GM19395 (cell line): ENCODE results near the gene MAD1L1.

Experiments used
- ATAC-seq: cut with Tn5 transposase; IDR thresholded peaks from one replicate; pipeline ENCODE4 v1.9.1; 2021; ENCODE audit warnings: mild to moderate bottlenecking, moderate library complexity; ENCODE audit not compliant: unreplicated experiment

Gene MAD1L1

GRCh38 chr7:2201686-2202360 lies 30.9 kb downstream of the MAD1L1 start:
- ATAC-seq: no peak

- ATAC-seq: no peak
Observed at GRCh38 chr7:2201128-2201527, 31.6 kb downstream of the MAD1L1 start.

- ATAC-seq: no peak
Observed at GRCh38 chr7:2200584-2200980, 32.2 kb downstream of the MAD1L1 start.

DNA sequence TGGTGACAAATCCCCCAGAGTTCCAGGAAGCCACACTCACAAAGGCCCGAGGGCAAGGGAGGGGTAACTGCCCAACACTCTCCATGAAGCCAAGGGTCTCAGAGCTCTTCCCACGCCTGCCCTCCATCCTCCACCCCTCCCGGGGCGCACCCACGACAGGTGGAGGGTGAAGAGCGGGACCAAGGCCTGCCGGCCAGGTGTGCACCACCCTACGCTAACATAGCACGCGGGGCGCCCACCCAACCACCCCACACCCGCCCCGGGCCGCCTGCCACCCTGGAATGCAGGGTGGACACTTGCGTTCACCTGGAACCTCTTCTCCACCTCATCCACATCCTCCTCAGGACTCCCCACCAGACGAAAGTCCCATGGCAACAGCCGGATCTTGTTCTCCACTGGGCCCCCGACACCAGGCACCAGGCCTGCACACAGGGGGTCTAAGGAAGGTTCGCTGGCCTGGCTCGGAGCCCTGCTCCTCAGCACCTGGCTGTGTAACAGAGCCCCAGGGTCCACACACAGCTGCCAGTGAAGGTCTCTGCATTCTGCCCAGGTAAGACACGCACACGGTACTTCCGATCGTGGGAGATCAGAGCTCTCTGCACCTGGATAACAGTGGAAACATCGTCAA lies 32.7 kb downstream of the MAD1L1 start:
- no peak for ATAC-seq

DNA sequence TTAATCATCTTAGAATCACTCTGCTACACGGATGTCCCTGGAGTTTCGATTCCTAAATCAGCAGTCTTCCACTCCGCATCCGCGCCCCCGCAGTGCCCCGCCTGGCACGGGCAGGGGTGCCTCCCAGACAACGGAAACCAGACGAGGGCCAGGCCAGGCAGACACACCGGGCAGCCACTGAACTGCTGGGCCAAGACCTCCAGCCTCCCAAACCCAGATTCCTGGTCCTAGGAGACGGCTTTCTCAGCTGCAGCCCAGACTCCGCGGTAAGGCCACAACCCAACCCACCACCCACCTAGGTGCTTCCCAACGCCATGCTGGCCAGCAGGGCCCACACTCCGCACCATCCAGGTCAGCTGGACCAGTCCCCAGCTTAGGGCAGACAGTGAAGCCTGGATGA lies 33.2 kb downstream of the MAD1L1 start:
- ATAC-seq: no peak

DNA sequence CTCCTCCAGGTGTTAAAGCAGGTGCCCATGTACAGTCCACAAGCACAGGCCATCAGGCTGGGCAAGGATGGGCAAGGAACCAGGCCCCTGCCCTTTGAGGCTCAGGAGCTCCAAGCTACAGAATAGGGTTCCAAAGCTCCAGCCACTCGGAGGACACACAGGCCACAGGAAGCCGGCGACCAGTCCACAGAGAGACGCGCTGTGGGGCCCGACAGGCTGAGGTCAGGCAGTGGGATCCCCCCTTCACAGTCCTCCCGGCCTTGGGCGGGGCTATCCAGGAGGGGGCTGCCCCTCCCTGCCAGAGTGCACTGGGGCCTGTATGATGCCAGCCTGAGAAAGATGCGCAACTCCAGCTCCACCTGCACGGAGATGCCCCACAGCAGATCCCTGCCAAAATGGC lies 34.0 kb downstream of the MAD1L1 start:
- no peak for ATAC-seq

DNA sequence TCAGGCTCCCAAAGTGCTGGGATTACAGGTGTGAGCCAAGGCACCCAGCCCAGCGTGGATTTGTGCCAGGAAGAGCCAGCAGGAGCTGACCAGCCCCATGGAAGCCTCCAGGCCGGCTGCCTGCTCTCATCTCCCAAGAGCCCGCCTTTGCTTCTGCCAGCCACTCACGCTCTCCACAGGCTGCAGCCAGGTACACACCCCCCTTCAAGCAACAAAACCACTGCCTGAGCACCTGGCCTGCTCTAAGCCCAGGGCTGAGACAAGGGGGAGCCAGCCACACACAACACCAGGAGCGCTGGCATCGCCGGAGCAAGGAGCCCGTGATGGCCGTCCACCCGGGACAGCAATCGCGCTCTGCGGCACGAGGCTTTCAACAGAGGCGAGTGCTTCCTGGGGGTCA lies 34.5 kb downstream of the MAD1L1 start:
- ATAC-seq: no peak

GRCh38 chr7:2197436-2198155 lies 35.1 kb downstream of the MAD1L1 start:
- no peak for ATAC-seq

- ATAC-seq: no peak
Observed at GRCh38 chr7:2196381-2197378, 36.1 kb downstream of the MAD1L1 start.

- ATAC-seq: no peak
Observed at GRCh38 chr7:2195400-2196246, 37.1 kb downstream of the MAD1L1 start.

DNA sequence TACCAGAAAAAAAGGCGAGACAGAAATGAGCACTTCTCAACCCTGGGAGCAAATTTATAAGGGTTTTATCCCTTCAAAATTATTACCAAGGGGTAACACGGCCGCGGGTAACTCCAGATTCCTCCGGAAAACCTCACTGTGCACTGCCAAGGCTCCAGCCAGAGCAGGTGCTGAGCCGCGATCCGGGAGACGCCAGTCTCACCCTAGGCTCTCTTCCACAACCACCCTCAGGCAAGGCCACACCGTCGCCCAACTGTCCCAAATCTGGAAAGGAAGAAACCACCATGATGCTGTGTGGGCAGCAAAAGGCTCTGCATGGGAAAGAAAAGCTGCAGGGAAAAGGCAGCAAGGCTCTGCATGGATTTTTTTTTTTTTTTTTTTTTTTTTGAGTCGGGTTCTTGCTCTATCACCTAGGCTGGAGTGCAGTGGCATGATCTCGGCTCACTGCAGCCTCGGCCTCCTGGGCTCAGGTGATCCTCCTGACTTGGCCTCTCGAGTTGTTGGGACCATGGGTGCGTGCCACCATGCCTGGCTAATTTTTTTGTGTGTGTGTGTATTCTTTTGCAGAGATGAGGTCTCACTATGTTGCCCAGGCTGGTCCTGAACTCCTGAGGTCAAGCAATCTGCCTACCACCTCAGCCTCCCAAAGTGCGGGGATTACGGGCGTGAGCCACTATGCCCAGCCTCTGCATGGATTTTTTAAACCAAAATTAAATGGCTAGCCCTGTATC lies 39.0 kb downstream of the MAD1L1 start:
- no peak for ATAC-seq

DNA sequence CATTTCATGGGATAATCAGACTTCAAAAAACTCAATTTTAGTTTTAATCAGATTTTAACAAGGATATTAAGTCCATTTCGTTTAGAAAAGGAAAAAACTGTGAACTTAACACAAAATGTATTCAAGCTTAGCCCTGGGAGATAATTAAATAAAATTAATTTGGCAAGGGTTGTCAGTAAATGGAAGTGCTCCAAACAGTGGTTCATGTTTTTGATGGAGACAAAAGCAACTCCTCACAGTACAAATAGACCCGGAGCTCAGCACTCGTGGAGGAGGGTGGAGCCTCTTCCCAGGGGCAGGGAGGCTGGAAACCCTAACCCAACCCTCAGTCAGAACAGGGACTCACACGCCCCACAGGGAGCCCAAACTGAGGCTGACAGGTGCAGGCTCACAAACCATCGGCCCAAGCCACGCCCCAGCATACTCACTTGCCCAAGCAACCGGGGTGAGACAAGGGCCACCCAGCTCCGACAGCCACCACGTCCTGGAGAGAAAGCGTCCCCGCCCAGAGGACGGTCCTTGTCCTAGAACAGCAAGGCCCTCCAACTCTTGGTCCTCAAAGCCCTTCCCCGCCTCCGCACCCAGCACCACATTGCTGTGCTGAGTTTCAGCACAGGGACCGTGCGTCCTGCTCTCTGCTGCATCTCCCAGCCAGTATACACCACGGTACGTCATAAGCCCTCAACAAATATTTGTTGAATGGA lies 39.8 kb downstream of the MAD1L1 start:
- no peak for ATAC-seq

GRCh38 chr7:2191016-2191415 lies 41.7 kb downstream of the MAD1L1 start:
- ATAC-seq: no peak

GRCh38 chr7:2190531-2190930 lies 42.2 kb downstream of the MAD1L1 start:
- no peak for ATAC-seq

GRCh38 chr7:2186166-2186565 lies 46.6 kb downstream of the MAD1L1 start:
- no peak for ATAC-seq

DNA sequence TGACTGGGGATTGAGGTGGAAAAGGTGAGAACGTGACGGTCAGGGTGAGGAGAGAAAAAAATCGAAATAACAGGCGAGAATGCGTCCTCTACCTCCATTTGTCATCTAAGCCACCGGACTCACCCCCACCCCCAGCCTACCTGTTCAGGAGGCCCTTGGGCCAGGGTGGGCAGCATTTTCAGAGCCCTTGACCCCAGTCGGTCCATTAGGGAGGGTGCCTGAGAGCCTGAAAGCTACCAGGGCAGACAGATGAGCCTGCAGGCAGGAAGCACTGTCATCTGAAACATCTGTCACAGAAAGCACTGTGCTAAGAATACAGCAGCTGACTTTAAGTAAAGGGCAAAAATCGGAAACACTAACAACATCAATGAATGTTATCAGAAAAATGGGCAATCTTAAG lies 47.0 kb downstream of the MAD1L1 start:
- ATAC-seq: no peak

- ATAC-seq: no peak
Observed at GRCh38 chr7:2182461-2182860, 50.3 kb downstream of the MAD1L1 start.

GRCh38 chr7:2181077-2181854 lies 51.5 kb downstream of the MAD1L1 start:
- no peak for ATAC-seq
